Stomach (tissue), 4 donors: ENCODE measurements around the gene NCK2.

Source experiments
- EP300 ChIP-seq: sonication (generic); formaldehyde crosslinking; IDR thresholded peaks from one replicate; pipeline ENCODE4 v1.6.1; 2017; ENCODE audit warnings: antibody characterized with exemption
- POLR2A ChIP-seq, 4 donors: fragments of 450-650 bp; IDR thresholded peaks; one replicate each; pipeline ENCODE4 v1.6.1; 2016; ENCODE audit warnings: antibody characterized with exemption in 4 of 4, control low read depth in 2 of 4, mild to moderate bottlenecking in 1 of 4, moderate library complexity in 1 of 4
- TF ChIP-seq, protein P1 (sequence below), 7 experiments: fragments of 450-650 bp in 4 of 7; fragments of 200-600 bp in 3 of 7; sonication (generic) in 3 of 7; IDR thresholded peaks; one replicate each; pipeline ENCODE4 v1.5.1; 2016 to 2019; ENCODE audit warnings: antibody characterized with exemption in 7 of 7, control low read depth in 2 of 7, mild to moderate bottlenecking in 1 of 7

DNA sequence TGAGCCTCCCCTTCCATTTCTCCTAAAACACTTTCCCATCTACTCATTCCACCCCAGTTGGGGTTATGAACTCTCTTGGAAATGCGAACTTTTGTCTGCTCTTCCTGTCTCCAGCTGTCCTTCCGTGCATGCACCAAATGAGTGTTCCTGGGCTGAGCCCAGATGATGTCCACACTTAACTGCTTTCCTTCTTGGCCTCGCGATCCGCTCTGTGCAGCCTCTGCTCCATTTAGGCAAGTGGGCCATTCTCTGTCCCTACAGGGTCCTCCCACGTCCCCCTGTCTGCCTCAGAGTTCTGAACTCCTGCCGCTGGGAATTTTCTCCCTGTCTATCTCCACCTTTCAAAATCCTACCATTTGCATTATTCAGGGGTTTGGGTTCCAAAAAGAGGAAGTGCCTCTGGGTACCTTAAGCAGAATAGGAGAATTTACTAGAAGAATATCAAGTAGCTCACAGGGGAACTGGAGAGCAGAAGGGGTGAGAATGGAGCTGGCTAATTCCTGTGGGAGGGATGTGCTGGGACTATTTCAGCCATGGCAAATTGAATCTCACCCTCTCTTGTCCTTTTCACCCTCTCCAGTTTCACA is 4.7 kb upstream of the NCK2 start:
- TF ChIP-seq, protein P1, sequence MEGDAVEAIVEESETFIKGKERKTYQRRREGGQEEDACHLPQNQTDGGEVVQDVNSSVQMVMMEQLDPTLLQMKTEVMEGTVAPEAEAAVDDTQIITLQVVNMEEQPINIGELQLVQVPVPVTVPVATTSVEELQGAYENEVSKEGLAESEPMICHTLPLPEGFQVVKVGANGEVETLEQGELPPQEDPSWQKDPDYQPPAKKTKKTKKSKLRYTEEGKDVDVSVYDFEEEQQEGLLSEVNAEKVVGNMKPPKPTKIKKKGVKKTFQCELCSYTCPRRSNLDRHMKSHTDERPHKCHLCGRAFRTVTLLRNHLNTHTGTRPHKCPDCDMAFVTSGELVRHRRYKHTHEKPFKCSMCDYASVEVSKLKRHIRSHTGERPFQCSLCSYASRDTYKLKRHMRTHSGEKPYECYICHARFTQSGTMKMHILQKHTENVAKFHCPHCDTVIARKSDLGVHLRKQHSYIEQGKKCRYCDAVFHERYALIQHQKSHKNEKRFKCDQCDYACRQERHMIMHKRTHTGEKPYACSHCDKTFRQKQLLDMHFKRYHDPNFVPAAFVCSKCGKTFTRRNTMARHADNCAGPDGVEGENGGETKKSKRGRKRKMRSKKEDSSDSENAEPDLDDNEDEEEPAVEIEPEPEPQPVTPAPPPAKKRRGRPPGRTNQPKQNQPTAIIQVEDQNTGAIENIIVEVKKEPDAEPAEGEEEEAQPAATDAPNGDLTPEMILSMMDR (IDR thresholded peaks at IDR 0.05): no peak
- TF ChIP-seq POLR2A (IDR thresholded peaks at IDR 0.05) (no peak), EP300 (no peak)
